HCT116 (cell line): ENCODE data around the gene ANTXR2. TPM values are rescaled to one million over a fixed set of nuclear protein-coding genes. Genes with fewer than 3 reads are reported as not detected.

Experiments used
- ATAC-seq: fragments of 200-7000 bp; cut with Tn5 transposase; 2 replicates; pipeline ENCODE4 v1.9.1; 2020; ENCODE audit warnings: mild to moderate bottlenecking, moderate library complexity
- BruUV-seq: library from RNA; stranded (reverse); fragments of 400-500 nt; replicated peaks from 2 replicates; lab custom pipeline; 2021; lab: Mats Ljungman, UMichigan
- CTCF ChIA-PET: fragments of 300-600 bp; sonication (Branson Sonifier 250); formaldehyde crosslinking; loops from one replicate; lab custom pipeline; 2021; ENCODE audit warnings: antibody characterized with exemption; lab: Charles Lee
- POLR2A ChIA-PET: fragments of 300-600, 350-600 bp; sonication (Branson Sonifier 250); formaldehyde crosslinking; loops from one replicate; lab custom pipeline; 2021; ENCODE audit warnings: antibody characterized with exemption; lab: Charles Lee
- RAD21 ChIA-PET, 2 experiments: fragments of 300-600 bp; sonication (Branson Sonifier 250); formaldehyde crosslinking; loops; one replicate each; lab custom pipeline; 2023; ENCODE audit warnings: low total read pairs in 2 of 2; ENCODE audit not compliant: uncharacterized antibody in 2 of 2, unreplicated experiment in 2 of 2, low non-redundant PET in 1 of 2; lab: Charles Lee
- DNase-seq: peaks from one replicate; pipeline ENCODE4 v3.0.0-alpha.2; 2010; ENCODE audit warnings: low read depth, low spot score
- H2AFZ ChIP-seq: fragments of 200-600 bp; shearing (Covaris generic), sonication (generic); 2 replicates; pipeline ENCODE4 v1.6.1; 2017; ENCODE audit warnings: low read depth, mixed run types, mixed read lengths, antibody characterized with exemption, low read length; ENCODE audit not compliant: poor library complexity, severe bottlenecking
- H3K27ac ChIP-seq: 2 replicates; pipeline ENCODE4 v1.5.1; 2012; ENCODE audit warnings: low read depth, low read length
- H3K27me3 ChIP-seq: fragments of 200-600 bp; sonication (generic); 2 replicates; pipeline ENCODE4 v1.6.1; 2016; ENCODE audit warnings: mixed run types, low read length, mixed read lengths; ENCODE audit not compliant: insufficient read depth
- H3K36me3 ChIP-seq, 2 experiments: fragments of 200-500 bp in 1 of 2; fragments of 200-600 bp in 1 of 2; sonication (Bioruptor generic) in 1 of 2; sonication (generic) in 1 of 2; 2 replicates each; pipeline versions ENCODE4 v1.5.1 to v1.6.1; 2014 to 2016; ENCODE audit warnings: low read length in 2 of 2, inconsistent platforms in 1 of 2, mixed read lengths in 1 of 2, mixed run types in 1 of 2; ENCODE audit not compliant: insufficient read depth in 2 of 2, control insufficient read depth in 1 of 2
- H3K4me1 ChIP-seq, 2 experiments: fragments of 200-600 bp in 1 of 2; sonication (generic) in 1 of 2; 2 replicates each; pipeline versions ENCODE4 v1.5.1 to v1.6.1; 2012 to 2017; ENCODE audit warnings: low read length in 2 of 2, inconsistent platforms in 1 of 2, mild to moderate bottlenecking in 1 of 2, mixed read lengths in 1 of 2, mixed run types in 1 of 2, moderate library complexity in 1 of 2; ENCODE audit not compliant: insufficient read depth in 2 of 2, control insufficient read depth in 1 of 2
- H3K4me2 ChIP-seq: fragments of 200-600 bp; sonication (generic); 2 replicates; pipeline ENCODE4 v1.6.1; 2017; ENCODE audit warnings: mixed run types, low read length, mixed read lengths
- H3K4me3 ChIP-seq, 2 experiments: fragments of 200-600 bp in 1 of 2; sonication (generic) in 1 of 2; replicated peaks in 1 of 2; 2 replicates each; pipeline ENCODE4 v1.5.1; 2011 to 2016; ENCODE audit warnings: low read length in 2 of 2, control low read depth in 1 of 2, low read depth in 1 of 2, mild to moderate bottlenecking in 1 of 2, mixed read lengths in 1 of 2, mixed run types in 1 of 2
- H3K79me2 ChIP-seq: fragments of 200-600 bp; sonication (generic); 2 replicates; pipeline ENCODE4 v1.6.1; 2017; ENCODE audit warnings: mild to moderate bottlenecking, mixed run types, low read length, moderate library complexity, mixed read lengths; ENCODE audit not compliant: insufficient read depth
- H3K9ac ChIP-seq: fragments of 200-600 bp; sonication (generic); 2 replicates; pipeline ENCODE4 v1.6.1; 2016; ENCODE audit warnings: low read length, mixed read lengths
- H3K9me2 ChIP-seq: fragments of 200-600 bp; sonication (generic), shearing (Covaris generic); 2 replicates; pipeline ENCODE4 v1.6.1; 2017; ENCODE audit warnings: mixed run types, mild to moderate bottlenecking, moderate library complexity; ENCODE audit not compliant: insufficient read depth
- H3K9me3 ChIP-seq, 2 experiments: fragments of 200-500 bp in 1 of 2; fragments of 200-600 bp in 1 of 2; sonication (Bioruptor generic) in 1 of 2; sonication (generic) in 1 of 2; 2 replicates each; pipeline ENCODE4 v1.6.1; 2014 to 2017; ENCODE audit warnings: low read length in 2 of 2, mixed read lengths in 2 of 2, inconsistent platforms in 1 of 2, low read depth in 1 of 2, mild to moderate bottlenecking in 1 of 2, mixed run types in 1 of 2, moderate library complexity in 1 of 2; ENCODE audit not compliant: control insufficient read depth in 1 of 2, insufficient read depth in 1 of 2
- H4K20me1 ChIP-seq: fragments of 200-600 bp; sonication (generic), shearing (Covaris generic); 2 replicates; pipeline ENCODE4 v1.6.1; 2017; ENCODE audit warnings: mixed run types, mild to moderate bottlenecking, moderate library complexity; ENCODE audit not compliant: insufficient read depth
- CBX3 ChIP-seq: IDR thresholded peaks from 2 replicates; pipeline ENCODE4 v1.6.1; 2012; ENCODE audit warnings: low read depth
- EGR1 ChIP-seq: IDR thresholded peaks from 2 replicates; pipeline ENCODE4 v1.6.1; 2012; ENCODE audit warnings: low read depth
- EZH2 ChIP-seq: fragments of 200-600 bp; sonication (generic); IDR thresholded peaks from 2 replicates; pipeline ENCODE4 v1.6.1; 2017; ENCODE audit warnings: antibody characterized with exemption, mixed run types
- EZH2phosphoT487 ChIP-seq: fragments of 200-600 bp; IDR thresholded peaks from 2 replicates; pipeline ENCODE4 v1.6.1; 2018; ENCODE audit warnings: antibody characterized with exemption, borderline replicate concordance
- FOSL1 ChIP-seq: IDR thresholded peaks from 2 replicates; pipeline ENCODE4 v1.6.1; 2012; ENCODE audit warnings: low read depth
- JUND ChIP-seq: IDR thresholded peaks from 2 replicates; pipeline ENCODE4 v1.6.1; 2012
- RAD21 ChIP-seq: IDR thresholded peaks from 2 replicates; pipeline ENCODE4 v1.6.1; 2012; ENCODE audit warnings: low read depth, mild to moderate bottlenecking
- TCF7L2 ChIP-seq: IDR thresholded peaks from 2 replicates; pipeline ENCODE4 v1.7.0; 2011; ENCODE audit warnings: borderline replicate concordance, inconsistent platforms; ENCODE audit not compliant: insufficient read depth, insufficient read length; ENCODE audit errors: extremely low read depth
- intact Hi-C: fragments of 100-400 bp; cut with micrococcal nuclease; formaldehyde crosslinking; loops from 2 replicates; pipeline ENCODE4 v1.10.0; 2022
- total RNA-seq: library from RNA; stranded (reverse); gene quantifications from one replicate; pipeline ENCODE4 v1.2.1, GENCODE V29; 2021; ENCODE audit not compliant: unreplicated experiment
- TF ChIP-seq, protein P1 (sequence below): IDR thresholded peaks from 2 replicates; pipeline ENCODE4 v1.6.1; 2011; ENCODE audit warnings: mild to moderate bottlenecking, low read length, moderate library complexity; ENCODE audit not compliant: insufficient replicate concordance; ENCODE audit errors: extremely low read depth
- TF ChIP-seq, protein P2 (sequence below): IDR thresholded peaks from 2 replicates; pipeline ENCODE4 v1.6.1; 2012

Gene ANTXR2
- total RNA-seq, 1 experiment from 2014 or later, result 6.3 TPM

DNA sequence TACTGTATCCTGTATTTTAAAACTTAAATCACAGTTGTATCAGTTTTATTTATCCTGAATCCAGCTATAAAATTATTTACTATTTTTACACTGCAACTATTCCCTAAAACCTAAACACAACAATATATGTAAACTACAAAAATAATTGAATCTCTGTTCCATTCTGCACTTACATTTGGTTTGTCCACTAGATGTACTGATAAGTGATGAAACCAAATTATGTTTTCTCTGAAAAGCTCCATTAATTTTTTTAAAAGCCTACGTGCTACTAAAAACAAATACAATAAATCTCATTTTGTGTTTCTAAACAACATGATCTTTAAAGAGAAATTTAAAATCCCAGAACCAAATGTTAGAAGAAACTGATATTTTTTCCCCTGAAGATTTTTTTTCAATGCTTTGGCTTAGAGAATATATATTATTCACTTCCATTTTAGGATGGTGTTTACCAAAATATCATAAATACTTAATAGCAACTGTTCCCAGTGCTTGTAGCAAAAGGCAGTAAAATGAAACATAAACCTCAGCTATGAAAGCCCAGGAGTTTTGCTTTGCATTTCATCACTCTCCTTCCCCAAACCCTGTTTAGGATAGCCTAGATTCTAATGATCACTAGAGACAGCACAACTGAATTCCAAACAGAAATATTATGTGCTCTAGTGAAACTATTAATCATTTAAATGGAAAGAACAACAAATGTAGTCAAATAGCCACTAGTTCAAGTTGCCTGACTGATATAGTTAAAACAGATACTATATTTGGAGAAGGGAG lies 19.7 kb downstream of the ANTXR2 start:
- Histone ChIP-seq H3K4me1 (no peaks in the 10 kb centered on the region), H4K20me1 (no peaks in the 10 kb centered on the region), H3K27me3 (no peaks in the 10 kb centered on the region), H3K9ac (no peak overlapping the region), H3K9me2 (no peaks in the 10 kb centered on the region), H2AFZ (no peak overlapping the region), H3K4me3 (no peak overlapping the region), H3K36me3 (no peaks in the 10 kb centered on the region), H3K4me2 (no peak overlapping the region), H3K27ac (no peak overlapping the region), H3K79me2 (no peaks in the 10 kb centered on the region), H3K9me3 (no peaks in the 10 kb centered on the region)
- ATAC-seq, result no peak
- no peak for DNase-seq
- no TSS peak for BruUV-seq
- intact Hi-C loops, result no loop called here
- TF ChIP-seq EZH2phosphoT487, result no peak
- no peak for TF ChIP-seq FOSL1
- TF ChIP-seq, protein P1, sequence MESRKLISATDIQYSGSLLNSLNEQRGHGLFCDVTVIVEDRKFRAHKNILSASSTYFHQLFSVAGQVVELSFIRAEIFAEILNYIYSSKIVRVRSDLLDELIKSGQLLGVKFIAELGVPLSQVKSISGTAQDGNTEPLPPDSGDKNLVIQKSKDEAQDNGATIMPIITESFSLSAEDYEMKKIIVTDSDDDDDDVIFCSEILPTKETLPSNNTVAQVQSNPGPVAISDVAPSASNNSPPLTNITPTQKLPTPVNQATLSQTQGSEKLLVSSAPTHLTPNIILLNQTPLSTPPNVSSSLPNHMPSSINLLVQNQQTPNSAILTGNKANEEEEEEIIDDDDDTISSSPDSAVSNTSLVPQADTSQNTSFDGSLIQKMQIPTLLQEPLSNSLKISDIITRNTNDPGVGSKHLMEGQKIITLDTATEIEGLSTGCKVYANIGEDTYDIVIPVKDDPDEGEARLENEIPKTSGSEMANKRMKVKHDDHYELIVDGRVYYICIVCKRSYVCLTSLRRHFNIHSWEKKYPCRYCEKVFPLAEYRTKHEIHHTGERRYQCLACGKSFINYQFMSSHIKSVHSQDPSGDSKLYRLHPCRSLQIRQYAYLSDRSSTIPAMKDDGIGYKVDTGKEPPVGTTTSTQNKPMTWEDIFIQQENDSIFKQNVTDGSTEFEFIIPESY, result no peak
- TF ChIP-seq, protein P2, sequence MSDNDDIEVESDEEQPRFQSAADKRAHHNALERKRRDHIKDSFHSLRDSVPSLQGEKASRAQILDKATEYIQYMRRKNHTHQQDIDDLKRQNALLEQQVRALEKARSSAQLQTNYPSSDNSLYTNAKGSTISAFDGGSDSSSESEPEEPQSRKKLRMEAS, result no peak
- TF ChIP-seq EGR1, result no peak
- no peak for TF ChIP-seq RAD21
- no peak for TF ChIP-seq EZH2
- no peak for TF ChIP-seq JUND
- no peak for TF ChIP-seq CBX3
- no peak for TF ChIP-seq TCF7L2
- ChIA-PET POLR2A (no interaction called here), RAD21 (no interaction called here), CTCF (no interaction called here)
